ENCODE measurements around the gene ATOX1.
A peak's percentile ranks its signal among the peaks of the same experiment; 100 is the strongest.

The ATOX1 gene

GRCh38 chr5:151751091-151751490 is 7.3 kb downstream of the ATOX1 start:
- CTCF ChIA-PET = interaction anchor here (1.4 kb wide), 1 partner anchor 92 kb away, joined by 3 read pairs; no protein-coding TSS in a partner anchor
- Mint-ChIP-seq H3K36me3 (peaks cover 11% of the 10 kb centered on the region), H3K4me3 (no peak overlapping the region), H3K9me3 (no peaks in the 10 kb centered on the region), H3K27ac (no peak overlapping the region), H3K27me3 (no peaks in the 10 kb centered on the region), H3K4me1 (peaks cover 50% of the 10 kb centered on the region)
- DNase-seq = no peak

GRCh38 chr5:151750121-151750520 is 8.3 kb downstream of the ATOX1 start:
- peak overlapping the region; percentile 81 for H3K27ac Mint-ChIP-seq
- no peak for DNase-seq
- no peak overlapping the region for H3K4me3 Mint-ChIP-seq
- CTCF ChIA-PET = interaction anchor here (1.4 to 2.4 kb wide), 2 partner anchors 10 to 91 kb away, joined by 3 to 15 read pairs; no protein-coding TSS in a partner anchor
- H3K27me3 Mint-ChIP-seq = no peaks in the 10 kb centered on the region
- peaks cover 18% of the 10 kb centered on the region for H3K36me3 Mint-ChIP-seq
- no peaks in the 10 kb centered on the region for H3K9me3 Mint-ChIP-seq
- H3K4me1 Mint-ChIP-seq = peaks cover 52% of the 10 kb centered on the region

GRCh38 chr5:151745071-151745705 is 13.2 kb downstream of the ATOX1 start:
- peaks cover 36% of the 10 kb centered on the region for H3K36me3 Mint-ChIP-seq
- no peaks in the 10 kb centered on the region for H3K27me3 Mint-ChIP-seq
- H3K9me3 Mint-ChIP-seq = no peaks in the 10 kb centered on the region
- H3K27ac Mint-ChIP-seq = peak overlapping the region; percentile 84
- peaks cover 67% of the 10 kb centered on the region for H3K4me1 Mint-ChIP-seq
- CTCF ChIA-PET = interaction anchor here (1.2 kb wide), 1 partner anchor 86 kb away, joined by 4 read pairs; no protein-coding TSS in a partner anchor
- no peak overlapping the region for H3K4me3 Mint-ChIP-seq
- DNase-seq = peak; percentile 38

- Mint-ChIP-seq H3K4me3 (no peak overlapping the region), H3K36me3 (peaks cover 33% of the 10 kb centered on the region), H3K9me3 (no peaks in the 10 kb centered on the region), H3K27ac (no peak overlapping the region), H3K27me3 (no peaks in the 10 kb centered on the region), H3K4me1 (peaks cover 59% of the 10 kb centered on the region)
- CTCF ChIA-PET = interaction anchor here (0.9 to 7.2 kb wide), 4 partner anchors 28 to 83 kb away, joined by 3 to 120 read pairs (median 4); partner anchors contain the start of gene G3BP1
- no peak for DNase-seq
Observed at GRCh38 chr5:151743530-151743929, 14.9 kb downstream of the ATOX1 start.

GRCh38 chr5:151742870-151743294 is 15.5 kb downstream of the ATOX1 start:
- CTCF ChIA-PET = interaction anchor here (1.5 to 7.2 kb wide), 5 partner anchors 9 to 91 kb away, joined by 3 to 120 read pairs (median 8); no protein-coding TSS in a partner anchor
- no peaks in the 10 kb centered on the region for H3K9me3 Mint-ChIP-seq
- peaks cover 34% of the 10 kb centered on the region for H3K36me3 Mint-ChIP-seq
- no peak overlapping the region for H3K27ac Mint-ChIP-seq
- H3K4me3 Mint-ChIP-seq = no peak overlapping the region
- H3K4me1 Mint-ChIP-seq = peaks cover 53% of the 10 kb centered on the region
- DNase-seq = no peak
- no peaks in the 10 kb centered on the region for H3K27me3 Mint-ChIP-seq

- Mint-ChIP-seq H3K36me3 (peaks cover 34% of the 10 kb centered on the region), H3K27ac (no peak overlapping the region), H3K4me1 (peaks cover 43% of the 10 kb centered on the region), H3K4me3 (no peak overlapping the region), H3K27me3 (no peaks in the 10 kb centered on the region), H3K9me3 (no peaks in the 10 kb centered on the region)
- DNase-seq = no peak
- CTCF ChIA-PET = interaction anchor here (0.8 to 7.2 kb wide), 10 partner anchors 10 to 90 kb away, joined by 3 to 120 read pairs (median 4); no protein-coding TSS in a partner anchor
Observed at GRCh38 chr5:151741678-151742423, 16.6 kb downstream of the ATOX1 start.

GRCh38 chr5:151740958-151741373 is 17.5 kb downstream of the ATOX1 start:
- Mint-ChIP-seq H3K36me3 (peaks cover 34% of the 10 kb centered on the region), H3K4me1 (peaks cover 34% of the 10 kb centered on the region), H3K27me3 (no peaks in the 10 kb centered on the region), H3K9me3 (no peaks in the 10 kb centered on the region), H3K27ac (peak overlapping the region; percentile 55), H3K4me3 (no peak overlapping the region)
- no peak for DNase-seq
- CTCF ChIA-PET = interaction anchor here (0.8 to 7.2 kb wide), 9 partner anchors 10 to 293 kb away, joined by 3 to 120 read pairs (median 5); partner anchors contain the start of gene SLC36A1

GRCh38 chr5:151740336-151740942 is 18.0 kb downstream of the ATOX1 start:
- Mint-ChIP-seq H3K4me3 (no peak overlapping the region), H3K27ac (peak overlapping the region; percentile 55), H3K36me3 (peaks cover 30% of the 10 kb centered on the region), H3K4me1 (peaks cover 29% of the 10 kb centered on the region), H3K9me3 (no peaks in the 10 kb centered on the region), H3K27me3 (no peaks in the 10 kb centered on the region)
- CTCF ChIA-PET = interaction anchor here (0.7 to 7.2 kb wide), 13 partner anchors 9 to 609 kb away, joined by 3 to 120 read pairs (median 4); partner anchors contain the start of gene SLC36A1
- peak; percentile 64 for DNase-seq

- no peaks in the 10 kb centered on the region for H3K9me3 Mint-ChIP-seq
- no peaks in the 10 kb centered on the region for H3K27me3 Mint-ChIP-seq
- H3K4me1 Mint-ChIP-seq = peaks cover 24% of the 10 kb centered on the region
- peaks cover 26% of the 10 kb centered on the region for H3K36me3 Mint-ChIP-seq
- no peak overlapping the region for H3K4me3 Mint-ChIP-seq
- no peak overlapping the region for H3K27ac Mint-ChIP-seq
- DNase-seq = no peak
- CTCF ChIA-PET = interaction anchor here (0.7 to 7.2 kb wide), 12 partner anchors 9 to 609 kb away, joined by 3 to 120 read pairs (median 4); partner anchors contain the start of gene SLC36A1
Observed at GRCh38 chr5:151739939-151740335, 18.5 kb downstream of the ATOX1 start.

GRCh38 chr5:151739395-151739794 is 19.0 kb downstream of the ATOX1 start:
- Mint-ChIP-seq H3K9me3 (no peaks in the 10 kb centered on the region), H3K4me3 (no peak overlapping the region), H3K27ac (no peak overlapping the region), H3K36me3 (peaks cover 25% of the 10 kb centered on the region), H3K4me1 (peaks cover 19% of the 10 kb centered on the region), H3K27me3 (no peaks in the 10 kb centered on the region)
- CTCF ChIA-PET = interaction anchor here (0.7 to 7.2 kb wide), 11 partner anchors 10 to 610 kb away, joined by 3 to 120 read pairs (median 5); partner anchors contain the start of genes G3BP1 and SLC36A1
- no peak for DNase-seq

GRCh38 chr5:151738125-151738848 is 20.1 kb downstream of the ATOX1 start:
- H3K36me3 Mint-ChIP-seq = peaks cover 14% of the 10 kb centered on the region
- no peak overlapping the region for H3K4me3 Mint-ChIP-seq
- H3K27ac Mint-ChIP-seq = no peak overlapping the region
- H3K27me3 Mint-ChIP-seq = no peaks in the 10 kb centered on the region
- peaks cover 10% of the 10 kb centered on the region for H3K4me1 Mint-ChIP-seq
- DNase-seq = no peak
- H3K9me3 Mint-ChIP-seq = no peaks in the 10 kb centered on the region
- CTCF ChIA-PET = interaction anchor here (1.5 to 7.2 kb wide), 4 partner anchors 29 to 86 kb away, joined by 3 to 120 read pairs (median 5); partner anchors contain the start of gene G3BP1

- Mint-ChIP-seq H3K4me3 (no peak overlapping the region), H3K27ac (no peak overlapping the region), H3K36me3 (peaks cover 10% of the 10 kb centered on the region), H3K9me3 (no peaks in the 10 kb centered on the region), H3K27me3 (no peaks in the 10 kb centered on the region), H3K4me1 (peaks cover 9% of the 10 kb centered on the region)
- CTCF ChIA-PET = interaction anchor here (1.3 to 7.2 kb wide), 3 partner anchors 17 to 86 kb away, joined by 3 to 120 read pairs (median 4); no protein-coding TSS in a partner anchor
- no peak for DNase-seq
Observed at GRCh38 chr5:151737431-151737830, 21.0 kb downstream of the ATOX1 start.

- no peak for DNase-seq
- CTCF ChIA-PET = interaction anchor here (0.7 to 2.0 kb wide), 5 partner anchors 9 to 84 kb away, joined by 3 to 6 read pairs (median 4); no protein-coding TSS in a partner anchor
Observed at GRCh38 chr5:151735646-151736045, 22.8 kb downstream of the ATOX1 start.

More at GRCh38 chr5:151735646-151736045, 22.8 kb downstream of the ATOX1 start:
- Mint-ChIP-seq H3K4me3 (no peak overlapping the region), H3K36me3 (peaks cover 6% of the 10 kb centered on the region), H3K27me3 (no peaks in the 10 kb centered on the region), H3K4me1 (peaks cover 6% of the 10 kb centered on the region), H3K9me3 (no peaks in the 10 kb centered on the region), H3K27ac (no peak overlapping the region)

All from activated naive CD4-positive, alpha-beta T cell treated with anti-CD3 and anti-CD28 coated beads, Interleukin-2, amount 10 ng/mL, durations not matched to agents 7 days and 5 days (primary cell).